ENCODE results near the gene ANKRD11.
A peak's percentile ranks its signal among the peaks of the same experiment; 100 is the strongest.
"Not testable (repeated sequence)": the region's sequence is repeated elsewhere in the genome, so short reads cannot be mapped to it uniquely, and the experiment has no call there.

Gene ANKRD11

DNA sequence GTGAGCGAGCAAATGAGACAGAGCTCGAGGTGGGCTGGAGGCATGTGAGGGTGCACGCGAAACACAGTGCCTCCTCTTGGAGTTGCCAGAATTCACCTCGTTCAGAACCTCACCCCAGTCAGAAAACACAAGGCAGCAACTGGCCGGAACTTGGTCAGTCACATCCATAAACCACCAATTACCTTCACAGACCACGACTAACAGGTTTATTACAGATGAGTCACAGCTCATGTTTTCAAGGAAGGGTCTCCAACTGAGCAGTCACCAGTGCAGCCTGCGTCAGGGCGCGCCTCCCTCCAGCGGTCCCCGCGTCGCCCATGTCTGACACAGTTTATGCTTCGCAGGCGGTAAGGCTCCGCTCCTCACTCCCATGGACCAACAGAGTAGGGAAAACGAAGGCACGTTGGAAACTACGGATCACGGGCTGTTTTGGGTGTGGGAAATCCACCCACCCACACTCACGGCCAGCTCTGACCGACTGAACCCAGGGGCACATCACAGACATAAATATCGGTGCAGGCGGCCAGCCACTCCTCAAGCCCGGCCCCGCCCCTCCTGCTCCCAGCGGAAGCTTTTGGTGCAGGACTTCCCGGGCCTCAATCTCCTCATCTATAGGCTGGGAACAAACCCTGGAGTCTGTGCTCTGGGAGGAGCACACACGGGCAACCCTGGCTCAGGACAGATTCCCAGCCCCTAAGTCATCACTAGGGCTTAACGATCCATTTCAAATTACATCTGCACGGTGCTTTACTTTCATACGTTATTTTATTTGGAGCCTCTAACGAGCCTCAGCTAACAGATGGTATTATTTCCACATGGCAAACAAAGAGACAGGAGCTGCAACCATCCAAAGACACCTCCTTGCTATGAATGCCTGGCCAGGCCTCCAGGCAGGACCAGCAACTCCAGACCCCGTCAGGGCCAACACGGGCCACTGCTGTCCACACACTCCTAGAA lies 146.6 kb downstream of the ANKRD11 start:
- DNase-seq = no peak

DNA sequence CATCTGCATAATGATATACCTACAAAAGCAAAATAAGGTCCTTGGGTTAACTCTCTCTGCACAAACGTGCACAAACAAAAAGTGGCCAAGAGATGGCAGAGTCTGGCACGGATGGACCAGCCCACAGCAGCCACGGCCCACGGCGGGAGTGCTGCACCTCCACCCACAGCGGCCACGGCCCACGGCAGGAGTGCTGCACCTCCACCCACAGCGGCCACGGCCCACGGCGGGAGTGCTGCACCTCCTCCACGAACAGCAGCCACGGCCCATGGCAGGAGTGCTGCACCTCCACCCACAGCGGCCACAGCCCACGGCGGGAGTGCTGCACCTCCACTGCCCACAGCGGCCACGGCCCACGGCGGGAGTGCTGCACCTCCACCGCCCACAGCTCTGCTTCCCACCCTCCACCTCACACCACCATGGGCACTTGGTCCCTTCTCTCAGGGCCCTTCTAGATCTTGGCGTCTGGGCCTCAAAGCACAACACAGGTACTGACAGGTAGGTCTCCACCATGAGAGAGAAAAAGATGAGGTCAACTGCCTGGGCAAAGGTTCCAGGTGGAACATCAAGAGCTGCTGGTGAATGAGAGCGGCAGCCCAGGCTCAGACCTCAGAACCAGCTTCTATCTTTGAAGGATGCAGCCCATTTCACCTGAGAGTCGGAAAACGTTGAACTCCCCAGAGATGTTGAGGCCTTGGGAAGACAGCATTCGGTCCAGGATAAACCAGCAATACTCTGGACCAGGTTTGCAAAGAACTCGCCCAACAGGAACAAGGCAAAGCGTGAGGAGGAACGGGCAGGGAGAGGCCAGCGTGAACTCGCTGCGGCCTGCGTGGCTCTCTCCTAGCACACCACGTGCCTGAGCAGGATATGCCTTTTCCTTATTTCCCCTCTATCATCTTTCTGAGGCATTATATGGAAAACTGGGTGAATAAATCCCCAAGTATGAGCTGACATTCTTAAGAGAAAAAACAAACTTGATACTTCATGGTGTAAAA lies 148.4 kb downstream of the ANKRD11 start:
- DNase-seq = no peak

DNA sequence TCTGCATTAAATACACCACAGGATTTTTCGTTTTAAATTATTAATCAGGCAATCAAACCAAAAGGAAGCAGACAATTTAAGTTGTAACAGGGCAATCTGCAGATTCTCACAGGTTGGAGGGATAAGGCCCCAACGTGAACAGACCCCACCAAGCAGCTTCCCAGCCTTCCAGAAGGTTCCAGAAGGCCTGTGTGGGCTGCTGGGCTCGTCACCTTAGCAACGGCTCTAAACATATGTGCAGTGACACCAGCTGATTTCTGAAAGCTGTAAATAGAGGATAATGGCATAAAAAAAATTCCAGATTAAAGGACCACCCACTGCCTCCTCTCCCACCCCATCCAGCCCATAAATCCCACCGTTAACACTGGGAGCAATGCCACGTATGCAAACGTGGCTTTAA lies 149.1 kb downstream of the ANKRD11 start:
- DNase-seq = no peak

DNA sequence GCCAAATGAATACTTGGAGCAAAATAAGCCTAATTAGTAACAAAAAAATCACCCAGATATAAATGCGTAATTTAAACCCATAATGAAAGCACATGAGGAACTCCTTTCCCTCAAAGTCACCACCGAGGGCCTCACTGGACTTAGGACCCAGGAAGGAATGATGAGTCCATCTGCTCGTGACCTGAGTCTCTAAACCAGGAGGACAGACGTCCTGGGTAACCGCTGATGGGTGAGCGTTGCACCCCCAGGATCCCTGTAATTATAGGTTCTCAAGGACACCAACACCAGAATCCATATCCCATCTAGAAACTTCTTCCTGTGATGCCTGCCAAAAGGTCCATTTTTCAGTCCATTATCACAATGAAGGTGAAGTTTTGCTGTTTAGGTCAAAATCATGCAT lies 151.5 kb downstream of the ANKRD11 start:
- no peak for DNase-seq

DNA sequence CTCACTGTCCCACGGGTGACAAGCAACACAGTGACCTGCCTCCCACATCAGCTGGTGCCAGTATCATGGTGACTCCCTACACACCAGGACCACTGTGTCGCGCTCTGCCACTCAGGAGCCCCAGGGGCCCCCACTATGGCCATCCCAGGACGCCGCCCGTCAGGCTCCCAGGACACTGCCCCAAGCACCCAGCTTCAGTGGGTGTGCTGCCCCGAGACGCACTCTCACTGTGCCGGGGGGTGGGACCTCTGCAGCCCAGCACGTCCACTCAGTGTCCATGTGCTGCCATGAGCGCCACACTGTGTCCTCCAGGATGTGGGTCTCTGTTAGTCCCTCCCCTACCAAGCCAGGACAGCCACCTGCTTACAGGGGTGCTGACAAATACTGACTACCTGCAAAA lies 152.4 kb downstream of the ANKRD11 start:
- no peak for DNase-seq

DNA sequence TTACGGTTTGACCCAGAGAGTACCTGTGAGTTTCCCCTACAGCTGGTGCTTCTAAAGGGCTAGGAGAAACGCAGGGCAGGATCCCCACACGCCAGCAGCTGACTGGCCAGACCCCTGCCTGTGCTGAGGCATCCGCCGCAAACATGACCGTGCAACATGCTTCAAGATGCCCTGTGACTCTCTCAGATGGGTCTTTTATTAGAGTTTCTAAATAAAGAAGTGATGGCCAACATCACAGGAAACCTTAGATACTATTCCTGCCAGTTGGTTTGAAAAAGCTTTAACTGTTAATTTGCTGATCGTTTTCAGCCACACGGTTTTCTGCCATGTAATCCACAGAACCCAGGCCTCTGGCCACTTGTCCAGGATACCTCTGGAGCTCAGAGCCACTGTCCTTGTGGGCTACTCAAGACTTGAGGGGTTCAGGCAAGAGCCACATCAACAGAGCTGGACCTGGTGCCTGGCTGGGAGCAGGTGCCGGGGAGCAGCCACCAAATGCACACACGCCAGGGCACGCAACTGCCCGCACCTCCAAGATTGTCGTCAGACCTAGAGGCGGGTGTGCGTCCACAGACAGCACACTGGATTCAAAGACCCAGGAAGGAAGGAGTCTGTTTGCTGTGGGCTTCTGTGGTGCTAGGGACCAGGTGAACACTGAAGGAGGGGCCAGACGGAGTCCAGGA lies 154.4 kb downstream of the ANKRD11 start:
- no peak for DNase-seq

DNA sequence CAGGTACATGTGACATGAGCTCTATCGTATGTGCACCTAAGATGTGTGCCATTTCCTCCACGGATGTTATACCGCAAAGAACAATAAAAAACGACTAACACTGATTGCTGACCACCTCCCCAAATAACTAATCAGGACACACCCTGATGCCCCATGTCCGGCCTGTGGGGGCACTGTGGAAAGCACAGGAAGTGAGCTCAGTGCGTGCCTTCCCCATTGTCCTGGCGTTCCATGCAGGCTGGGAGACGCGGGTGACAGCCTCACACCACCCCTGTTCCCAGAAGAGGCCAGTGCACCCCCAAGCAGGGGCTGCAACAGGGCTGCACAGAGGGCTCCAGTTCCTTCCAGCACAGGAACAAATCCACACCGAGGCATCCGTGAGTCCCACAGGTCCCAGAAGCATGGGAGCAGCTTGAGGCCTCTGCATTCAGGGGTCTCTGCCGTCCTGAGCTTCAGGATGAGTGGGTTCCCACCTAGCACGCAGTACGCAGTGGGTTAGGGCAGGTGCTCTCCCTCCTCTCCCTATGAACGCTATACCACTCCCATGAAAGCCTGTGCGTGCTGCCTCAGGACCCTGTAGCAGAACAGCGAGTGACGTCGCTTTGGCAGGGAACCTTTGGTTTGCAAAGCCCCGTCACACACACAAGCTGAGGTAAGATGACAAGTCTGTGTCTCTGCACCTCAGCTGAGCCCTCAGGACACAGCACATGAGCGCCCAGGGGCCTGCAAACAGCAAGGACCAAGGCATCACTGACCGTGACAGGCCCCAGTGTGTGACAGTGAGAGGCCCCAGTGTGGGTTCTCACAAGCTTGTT lies 155.2 kb downstream of the ANKRD11 start:
- DNase-seq = no peak

DNA sequence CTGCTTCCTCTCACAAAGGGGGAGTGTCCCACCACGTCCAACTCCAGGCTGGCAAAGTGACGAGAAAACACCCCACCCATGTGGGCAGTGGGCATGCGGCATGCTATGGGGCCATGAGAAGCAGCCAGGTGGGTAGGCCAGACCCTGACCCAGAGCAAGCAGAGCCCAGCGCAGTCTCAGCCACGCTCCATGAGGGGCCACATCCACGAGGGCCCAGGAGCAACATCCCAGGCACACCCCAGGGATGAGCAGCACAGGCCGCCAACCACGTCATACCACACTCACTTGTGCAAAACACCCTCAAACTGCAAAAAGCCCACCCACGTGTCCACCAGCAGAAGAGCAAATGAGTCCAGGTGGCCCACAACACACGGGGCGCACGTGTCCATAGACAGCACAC lies 155.9 kb downstream of the ANKRD11 start:
- no peak for DNase-seq

DNA sequence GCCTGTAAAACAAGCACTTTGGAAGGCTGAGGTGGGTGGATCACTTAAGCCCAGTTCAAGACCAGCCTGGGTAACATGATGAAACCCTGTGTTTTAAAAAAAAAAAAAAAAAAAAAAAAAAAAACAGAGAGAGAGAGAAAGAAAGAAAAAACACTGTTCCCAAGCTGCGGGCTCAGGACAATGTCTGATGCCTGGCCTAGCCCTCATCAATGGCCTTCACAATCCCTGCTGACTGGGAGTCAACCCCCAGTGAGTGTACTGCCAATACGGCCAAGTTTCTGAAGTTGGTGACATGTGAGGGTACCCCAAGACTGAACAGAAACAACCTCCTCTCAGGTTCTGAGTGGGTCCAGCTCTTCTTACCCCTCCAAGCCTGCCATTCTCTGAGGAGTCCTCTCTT lies 156.3 kb downstream of the ANKRD11 start:
- DNase-seq = no peak

DNA sequence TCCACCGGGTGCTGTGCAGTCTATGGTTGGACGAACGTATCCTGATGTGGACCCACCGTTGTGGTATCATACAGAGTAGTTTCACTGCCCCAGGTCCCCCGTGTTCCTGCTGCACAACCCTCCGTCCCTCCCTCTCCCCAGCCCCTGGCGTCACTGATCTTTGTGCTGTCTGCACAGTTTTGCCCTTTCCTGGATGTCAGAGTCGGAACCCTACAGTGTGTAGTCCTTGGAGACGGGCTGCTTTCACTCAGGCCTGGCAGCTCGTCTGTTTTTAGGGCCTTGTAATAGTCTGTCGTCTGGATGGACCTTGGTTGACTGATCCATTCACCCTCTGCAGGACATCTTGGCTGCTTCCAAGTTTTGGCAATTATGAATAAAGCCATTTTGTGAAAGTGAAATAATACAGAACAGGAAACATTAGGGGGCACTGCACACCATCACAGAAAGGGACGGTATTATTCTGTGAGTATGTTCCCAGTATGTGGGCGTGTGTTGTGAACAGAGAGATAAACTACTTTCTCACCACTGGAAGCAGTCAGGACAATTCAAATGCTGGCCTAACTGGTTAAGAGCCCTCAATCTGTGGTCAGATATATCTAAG lies 156.9 kb downstream of the ANKRD11 start:
- peak; percentile 58 for DNase-seq

DNA sequence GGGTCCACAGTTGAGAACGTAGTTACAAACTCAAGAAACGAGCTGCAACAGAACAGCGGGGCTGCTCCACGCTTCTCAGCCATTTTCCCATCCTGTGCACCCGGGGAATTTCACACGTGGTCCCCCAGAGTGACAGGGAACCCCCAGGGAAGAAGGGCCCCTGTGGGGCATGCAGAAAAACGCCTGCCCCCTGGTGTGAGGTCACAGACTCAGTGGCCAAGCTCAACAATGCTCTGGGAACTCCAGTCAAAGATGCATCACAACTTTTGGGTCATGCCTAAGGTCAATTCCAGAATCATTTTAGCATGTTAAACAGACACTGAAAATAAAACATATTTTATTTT lies 157.5 kb downstream of the ANKRD11 start:
- DNase-seq = no peak

DNA sequence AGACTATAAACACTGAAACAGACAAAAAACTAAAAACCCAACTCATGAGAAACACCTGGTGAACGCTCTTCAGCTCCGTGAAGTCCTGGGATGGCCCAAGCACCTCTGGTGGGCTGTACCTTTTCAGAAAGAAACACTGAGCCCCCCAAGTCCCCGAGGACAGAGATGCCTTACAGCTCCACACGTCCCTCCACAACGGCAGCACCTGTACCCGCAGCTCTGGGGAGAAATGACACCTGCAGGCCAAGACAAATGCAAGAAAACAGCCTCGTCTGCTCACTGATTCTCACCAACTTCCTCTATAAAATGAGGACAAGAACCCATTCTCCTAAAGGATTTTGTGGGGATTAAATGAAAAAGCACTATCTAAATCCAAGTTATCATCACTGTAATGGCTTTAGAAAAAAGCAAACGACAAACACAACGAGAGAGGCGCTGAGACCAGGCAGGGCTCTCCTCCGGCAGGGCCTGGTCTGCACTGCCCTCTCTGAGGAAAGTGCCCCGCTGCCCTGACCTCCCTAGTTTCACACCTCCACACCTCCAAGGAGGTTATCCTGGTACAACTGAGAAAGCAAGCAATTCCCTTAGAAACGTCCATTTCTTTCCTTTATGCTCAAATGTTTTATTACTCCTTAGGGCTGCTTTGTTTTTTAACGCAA lies 158.0 kb downstream of the ANKRD11 start:
- no peak for DNase-seq

DNA sequence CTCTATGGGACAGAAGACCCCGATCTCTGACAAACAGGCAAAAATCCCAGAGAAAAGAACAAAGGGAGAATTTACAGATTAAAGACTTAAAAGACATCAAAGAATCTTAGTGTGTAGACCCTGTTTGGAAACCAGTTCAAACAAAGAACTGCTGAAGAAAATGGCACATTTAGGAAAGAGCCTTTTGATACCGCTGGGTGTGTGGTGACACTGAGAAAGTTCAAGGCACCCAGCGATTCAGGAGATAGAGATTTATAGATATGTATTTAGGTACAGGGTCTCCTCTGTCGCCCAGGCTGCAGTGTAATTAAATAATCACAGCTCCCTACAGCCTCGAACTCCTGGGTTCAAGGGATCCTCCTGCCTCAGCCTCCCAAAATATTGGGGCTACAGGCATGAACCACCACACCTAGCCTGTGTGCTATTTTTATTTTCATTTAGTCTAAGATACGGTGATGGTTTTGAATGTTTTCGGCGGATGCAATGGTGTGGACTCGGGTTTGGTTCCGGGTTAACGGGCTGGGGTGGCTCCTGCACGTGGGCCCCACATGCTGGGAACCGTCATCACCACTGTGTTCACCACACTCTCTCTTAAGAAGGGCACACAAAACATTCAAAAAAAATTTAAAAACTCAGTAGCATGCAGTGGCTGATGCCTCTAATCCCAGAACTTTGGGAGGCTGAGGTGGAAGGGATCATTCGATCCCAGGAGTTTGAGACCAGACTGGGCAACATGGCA lies 158.8 kb downstream of the ANKRD11 start:
- DNase-seq = no peak

DNA sequence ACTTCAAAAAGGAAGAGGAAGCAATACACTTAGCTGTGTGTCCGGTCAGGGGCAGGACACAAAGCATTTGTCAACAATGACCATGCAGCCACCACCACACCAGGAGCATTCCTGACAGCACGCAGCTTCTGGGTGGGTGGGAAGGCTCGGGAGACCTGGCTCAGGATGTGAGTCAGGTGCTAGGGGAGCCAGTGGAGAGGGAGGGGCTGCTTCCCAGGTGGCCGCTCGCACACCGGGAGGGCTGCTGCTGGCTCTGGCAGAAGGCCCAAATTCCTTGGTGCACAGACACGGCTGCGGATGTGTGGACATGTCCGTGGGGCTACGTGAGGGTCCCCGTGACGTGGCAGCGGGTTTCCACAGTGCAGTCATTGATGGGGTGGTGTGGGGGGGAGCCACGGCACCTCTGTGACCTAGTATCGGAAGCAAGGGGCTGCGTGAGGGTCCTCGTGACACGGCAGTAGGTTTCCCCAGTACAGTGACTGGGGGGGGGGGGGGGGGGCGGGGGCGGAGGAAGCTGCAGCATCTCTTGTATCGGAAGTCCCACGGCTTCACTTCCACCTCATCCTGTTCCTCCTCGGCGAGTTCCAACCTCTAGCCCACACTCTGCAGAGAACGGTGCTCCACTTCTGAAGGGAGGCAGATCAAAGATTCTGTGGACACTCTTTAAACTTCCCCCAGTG lies 160.0 kb downstream of the ANKRD11 start:
- no peak for DNase-seq

DNA sequence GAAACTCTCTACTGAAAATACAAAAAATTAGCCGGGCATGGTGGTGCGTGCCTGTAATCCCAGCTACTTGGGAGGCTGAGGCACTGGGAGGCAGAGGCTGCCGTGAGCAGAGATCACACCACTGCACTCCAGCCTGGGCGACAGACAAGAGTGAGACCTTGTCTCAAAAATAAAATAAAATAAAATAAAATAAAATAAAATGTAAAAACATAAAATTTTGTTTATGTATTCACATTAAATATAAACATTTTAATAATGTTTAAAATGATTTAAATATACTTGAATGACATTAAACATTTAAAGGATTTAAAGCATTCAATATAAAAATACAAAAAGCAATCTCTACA lies 160.6 kb downstream of the ANKRD11 start:
- DNase-seq = not testable (repeated sequence)

DNA sequence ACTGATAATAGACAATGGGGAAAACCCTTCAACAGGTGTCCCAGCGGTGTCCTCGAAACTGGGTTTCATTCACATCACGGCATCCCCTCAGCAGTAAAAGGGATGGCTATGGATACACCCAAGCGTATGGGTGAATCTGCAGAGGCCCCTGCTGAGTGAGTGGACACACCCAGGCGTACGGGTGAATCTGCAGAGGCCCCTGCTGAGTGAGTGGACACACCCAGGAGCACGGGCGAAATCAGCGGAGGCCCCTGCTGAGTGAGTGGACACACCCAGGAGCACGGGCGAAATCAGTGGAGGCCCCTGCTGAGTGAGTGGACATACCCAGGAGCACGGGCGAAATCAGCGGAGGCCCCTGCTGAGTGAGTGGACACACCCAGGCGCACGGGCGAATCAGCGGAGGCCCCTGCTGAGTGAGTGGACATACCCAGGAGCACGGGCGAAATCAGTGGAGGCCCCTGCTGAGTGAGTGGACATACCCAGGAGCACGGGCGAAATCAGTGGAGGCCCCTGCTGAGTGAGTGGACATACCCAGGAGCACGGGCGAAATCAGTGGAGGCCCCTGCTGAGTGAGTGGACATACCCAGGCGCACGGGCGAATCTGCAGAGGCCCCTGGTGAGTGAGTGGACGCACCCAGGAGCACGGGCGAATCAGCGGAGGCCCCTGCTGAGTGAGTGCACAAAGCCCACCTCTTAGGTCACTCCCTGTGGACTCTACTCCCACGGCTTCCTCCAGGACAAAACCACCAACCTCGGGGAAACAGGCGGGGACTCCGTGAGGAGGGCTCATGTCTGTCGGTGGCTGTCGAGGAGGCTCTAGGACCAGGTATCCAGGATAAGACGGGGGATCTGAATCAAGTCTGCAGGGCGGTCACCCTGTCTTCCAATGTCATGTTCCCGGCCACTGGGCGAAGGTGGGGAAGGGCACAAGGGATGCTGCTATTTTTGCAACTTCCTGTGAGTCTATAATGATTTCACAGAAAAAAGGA lies 161.7 kb downstream of the ANKRD11 start:
- not testable (repeated sequence) for DNase-seq

DNA sequence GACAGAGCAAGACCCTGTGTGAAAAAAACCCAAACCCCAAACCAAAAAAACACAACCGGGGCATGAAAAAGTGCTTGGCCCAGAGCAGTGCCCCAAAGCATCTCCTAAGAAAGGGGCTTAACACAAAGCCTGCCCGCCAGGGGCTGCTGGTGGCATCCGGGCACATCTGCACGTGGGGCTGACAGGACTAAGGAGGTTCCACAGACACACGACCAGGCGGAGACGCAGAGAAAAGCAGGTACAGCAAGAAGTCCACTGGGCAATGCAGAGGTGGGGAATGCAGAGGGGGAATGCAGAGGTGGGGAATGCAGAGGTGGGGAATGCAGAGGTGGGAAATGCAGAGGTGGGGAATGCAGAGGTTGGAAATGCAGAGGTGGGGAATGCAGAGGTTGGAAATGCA lies 163.6 kb downstream of the ANKRD11 start:
- no peak for DNase-seq

DNA sequence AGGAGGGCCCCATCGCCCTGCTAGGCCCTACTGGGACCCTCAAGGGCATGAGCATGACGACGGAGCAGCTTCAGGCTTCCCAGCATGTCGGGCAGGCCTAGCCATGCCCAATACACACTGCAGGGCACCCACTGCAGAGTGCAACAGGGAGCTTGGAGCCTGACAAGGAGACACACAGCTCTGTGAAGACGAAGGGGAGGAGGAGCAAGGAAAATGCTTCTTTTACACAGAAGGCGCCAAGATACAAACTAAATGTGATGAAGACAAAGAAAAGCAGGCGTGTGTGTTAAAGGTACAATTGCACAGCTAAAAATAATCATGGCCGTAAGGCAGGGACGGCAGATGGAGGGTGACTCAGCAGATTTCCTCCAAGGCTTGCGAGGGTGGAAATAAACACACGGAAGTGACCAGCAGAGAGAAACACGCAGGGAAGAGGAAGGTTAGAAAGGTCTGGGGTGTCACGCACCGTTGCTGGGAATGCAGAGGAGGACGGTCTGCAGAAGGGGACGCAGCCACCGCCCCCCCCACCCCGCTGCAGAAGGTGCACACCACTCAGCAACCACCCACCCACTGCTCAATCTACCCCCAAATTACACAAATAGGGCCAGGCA lies 164.4 kb downstream of the ANKRD11 start:
- DNase-seq = peak; percentile 49

Measured in activated CD4-positive, alpha-beta T cell treated with anti-CD3 and anti-CD28 coated beads, Interleukin-2, Interleukin-6, amounts not matched to agents 100 ng/mL and 50 ng/mL, durations not matched to agents 16 hours and 8 hours (primary cell).